ENCODE data around the gene PKD1L1.

DNA sequence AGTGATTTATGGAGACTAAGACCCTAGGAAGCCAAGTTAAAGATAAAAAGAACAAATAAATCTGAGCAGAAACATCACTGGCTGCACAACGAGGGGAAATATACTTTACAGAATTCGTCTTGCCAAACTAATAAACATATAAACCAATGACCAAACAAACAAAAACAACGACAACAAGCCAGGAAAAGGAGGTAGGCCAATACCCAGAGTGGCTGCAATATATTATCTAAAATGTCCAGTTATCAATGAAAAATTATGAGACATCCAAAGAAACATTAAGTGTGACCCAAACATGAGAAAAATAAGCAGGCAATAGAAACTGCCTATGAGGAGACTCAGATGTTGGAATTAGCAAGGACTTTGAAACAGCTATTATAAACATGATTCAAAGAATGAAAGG is 81.0 kb downstream of the PKD1L1 start:
- TF ChIP-seq POLR2AphosphoS5 (IDR thresholded peaks at IDR 0.05; ENCODE audit: borderline replicate concordance, low read depth, low read length) (no peak), EZH2 (IDR thresholded peaks at IDR 0.05) (no peak), FOXP2 (optimal IDR thresholded peaks at IDR 0.05; ENCODE audit: control extremely low read depth, extremely low read length, insufficient read depth) (no peak)
